22Rv1 (cell line): Measurements from ENCODE around the gene METTL26.

Source experiments
- ZFX ChIP-seq: fragments of 450-650 bp; IDR thresholded peaks from 2 replicates; pipeline ENCODE4 v1.6.1; 2017; ENCODE audit warnings: antibody characterized with exemption, borderline replicate concordance
- TF ChIP-seq, protein P1 (sequence below): fragments of 450-650 bp; IDR thresholded peaks from 2 replicates; pipeline ENCODE4 v1.5.1; 2017; ENCODE audit warnings: mild to moderate bottlenecking

DNA sequence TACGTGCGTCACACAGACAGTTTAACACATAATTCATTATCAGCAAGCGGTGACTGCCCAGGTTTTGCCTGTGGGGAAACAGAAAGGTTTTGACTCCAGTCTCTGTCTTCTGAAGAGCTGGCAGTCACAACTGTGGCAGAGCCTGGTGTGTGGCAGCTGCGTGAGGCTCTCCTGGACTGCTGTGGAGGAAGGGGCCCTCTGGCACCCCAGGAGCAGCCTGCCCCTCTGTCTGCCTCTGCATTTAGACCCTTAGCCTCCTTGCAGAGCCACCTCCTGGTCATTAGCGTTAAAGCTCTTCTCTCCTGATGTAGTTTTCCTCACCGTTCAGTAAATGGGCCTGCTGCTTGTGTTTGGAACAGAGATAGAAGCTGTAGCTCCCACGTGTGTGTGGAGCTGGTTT, 35.3 kb downstream of the METTL26 start:
- TF ChIP-seq, protein P1, sequence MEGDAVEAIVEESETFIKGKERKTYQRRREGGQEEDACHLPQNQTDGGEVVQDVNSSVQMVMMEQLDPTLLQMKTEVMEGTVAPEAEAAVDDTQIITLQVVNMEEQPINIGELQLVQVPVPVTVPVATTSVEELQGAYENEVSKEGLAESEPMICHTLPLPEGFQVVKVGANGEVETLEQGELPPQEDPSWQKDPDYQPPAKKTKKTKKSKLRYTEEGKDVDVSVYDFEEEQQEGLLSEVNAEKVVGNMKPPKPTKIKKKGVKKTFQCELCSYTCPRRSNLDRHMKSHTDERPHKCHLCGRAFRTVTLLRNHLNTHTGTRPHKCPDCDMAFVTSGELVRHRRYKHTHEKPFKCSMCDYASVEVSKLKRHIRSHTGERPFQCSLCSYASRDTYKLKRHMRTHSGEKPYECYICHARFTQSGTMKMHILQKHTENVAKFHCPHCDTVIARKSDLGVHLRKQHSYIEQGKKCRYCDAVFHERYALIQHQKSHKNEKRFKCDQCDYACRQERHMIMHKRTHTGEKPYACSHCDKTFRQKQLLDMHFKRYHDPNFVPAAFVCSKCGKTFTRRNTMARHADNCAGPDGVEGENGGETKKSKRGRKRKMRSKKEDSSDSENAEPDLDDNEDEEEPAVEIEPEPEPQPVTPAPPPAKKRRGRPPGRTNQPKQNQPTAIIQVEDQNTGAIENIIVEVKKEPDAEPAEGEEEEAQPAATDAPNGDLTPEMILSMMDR, result no peak
- no peak for TF ChIP-seq ZFX
